Upper lobe of left lung (tissue), 4 donors: ENCODE results near the gene HSPB2.

Source experiments
- POLR2A ChIP-seq, 4 donors: fragments of 450-650 bp; IDR thresholded peaks; one replicate each; pipeline ENCODE4 v1.5.1; 2016 to 2017; ENCODE audit warnings: antibody characterized with exemption in 4 of 4, mild to moderate bottlenecking in 2 of 4
- POLR2AphosphoS5 ChIP-seq, 2 donors: sonication (generic); formaldehyde crosslinking; IDR thresholded peaks; one replicate each; pipeline ENCODE4 v1.5.1; 2017; ENCODE audit warnings: antibody characterized with exemption in 2 of 2
- TF ChIP-seq, protein P1 (sequence below), 6 experiments: fragments of 450-650 bp in 4 of 6; fragments of 200-600 bp in 2 of 6; sonication (generic) in 2 of 6; IDR thresholded peaks; one replicate each; pipeline ENCODE4 v1.5.1; 2016 to 2019; ENCODE audit warnings: antibody characterized with exemption in 6 of 6

DNA sequence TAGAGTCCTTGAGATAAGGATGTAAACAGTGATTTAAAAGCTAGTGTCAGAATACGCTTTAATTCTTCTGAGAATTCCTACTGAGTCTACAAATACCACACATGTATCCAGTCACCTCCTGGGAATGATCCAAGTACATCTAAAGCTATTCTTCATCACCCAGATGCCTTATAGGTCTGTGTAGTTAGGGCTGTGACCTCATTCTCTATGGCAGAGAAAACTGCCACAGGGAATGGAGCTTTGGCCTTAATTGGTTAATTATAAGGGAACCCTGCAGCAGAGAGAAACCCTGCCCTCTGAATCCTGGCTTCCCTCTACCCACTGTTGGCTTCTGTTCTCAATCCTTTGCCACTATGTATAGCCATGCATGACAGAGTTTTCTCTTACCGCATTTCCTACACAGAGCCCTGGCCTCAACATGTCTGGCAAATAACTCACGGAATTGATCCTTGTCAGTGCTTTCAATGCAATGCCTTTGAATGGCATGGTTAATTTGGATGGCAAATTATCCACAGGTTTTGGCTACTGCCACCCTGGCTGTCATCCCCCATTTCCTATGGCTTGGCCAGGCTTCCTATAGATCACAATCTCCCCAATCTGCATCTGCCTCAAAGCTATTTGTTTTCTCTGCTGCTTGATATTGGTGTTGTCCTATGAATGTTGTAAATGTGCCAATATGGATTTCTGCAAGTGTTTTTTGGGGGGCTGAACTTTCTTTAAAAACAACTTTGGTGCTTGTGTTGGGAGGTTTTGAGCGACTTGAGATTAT, 27.5 kb downstream of the HSPB2 start:
- no peak for TF ChIP-seq POLR2A (IDR thresholded peaks at IDR 0.05)
- TF ChIP-seq POLR2AphosphoS5 (IDR thresholded peaks at IDR 0.05), result no peak
- TF ChIP-seq, protein P1, sequence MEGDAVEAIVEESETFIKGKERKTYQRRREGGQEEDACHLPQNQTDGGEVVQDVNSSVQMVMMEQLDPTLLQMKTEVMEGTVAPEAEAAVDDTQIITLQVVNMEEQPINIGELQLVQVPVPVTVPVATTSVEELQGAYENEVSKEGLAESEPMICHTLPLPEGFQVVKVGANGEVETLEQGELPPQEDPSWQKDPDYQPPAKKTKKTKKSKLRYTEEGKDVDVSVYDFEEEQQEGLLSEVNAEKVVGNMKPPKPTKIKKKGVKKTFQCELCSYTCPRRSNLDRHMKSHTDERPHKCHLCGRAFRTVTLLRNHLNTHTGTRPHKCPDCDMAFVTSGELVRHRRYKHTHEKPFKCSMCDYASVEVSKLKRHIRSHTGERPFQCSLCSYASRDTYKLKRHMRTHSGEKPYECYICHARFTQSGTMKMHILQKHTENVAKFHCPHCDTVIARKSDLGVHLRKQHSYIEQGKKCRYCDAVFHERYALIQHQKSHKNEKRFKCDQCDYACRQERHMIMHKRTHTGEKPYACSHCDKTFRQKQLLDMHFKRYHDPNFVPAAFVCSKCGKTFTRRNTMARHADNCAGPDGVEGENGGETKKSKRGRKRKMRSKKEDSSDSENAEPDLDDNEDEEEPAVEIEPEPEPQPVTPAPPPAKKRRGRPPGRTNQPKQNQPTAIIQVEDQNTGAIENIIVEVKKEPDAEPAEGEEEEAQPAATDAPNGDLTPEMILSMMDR (IDR thresholded peaks at IDR 0.05), result no peak
